GM12873 (cell line): ENCODE data around the gene IPPK.

Experiments
- CTCF ChIP-seq: IDR thresholded peaks from 2 replicates; pipeline ENCODE4 v1.5.1; 2012; ENCODE audit warnings: low read depth, mild to moderate bottlenecking, moderate library complexity, low read length, control low read depth; ENCODE audit not compliant: insufficient read depth; ENCODE audit errors: missing control alignments

IPPK gene

GRCh38 chr9:92709954-92710353 is 40.0 kb upstream of the IPPK start:
- no peak for TF ChIP-seq CTCF

- no peak for TF ChIP-seq CTCF
Observed at GRCh38 chr9:92709240-92709639, 39.3 kb upstream of the IPPK start.

DNA sequence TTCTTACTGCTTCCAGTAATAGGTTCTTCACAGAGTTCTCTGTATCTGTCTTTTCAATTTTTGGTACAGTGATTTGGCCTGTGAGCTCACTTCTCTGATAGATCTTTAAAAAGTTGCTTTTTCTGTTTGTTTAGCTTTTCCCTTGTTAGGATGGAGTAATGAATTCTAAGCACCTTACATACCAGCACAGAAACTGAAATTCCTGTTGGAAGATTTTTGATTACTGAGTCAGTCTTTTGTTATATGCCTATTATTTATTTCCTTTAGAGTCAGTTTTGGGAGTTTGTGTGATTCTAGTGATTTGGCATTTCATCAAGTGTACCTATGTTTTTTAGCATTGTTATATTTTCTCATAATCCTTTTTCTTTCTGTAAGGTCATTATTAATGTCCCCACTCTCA is 37.6 kb upstream of the IPPK start:
- no peak for TF ChIP-seq CTCF

- peak; percentile 85 for TF ChIP-seq CTCF
Observed at GRCh38 chr9:92706218-92706940, 36.4 kb upstream of the IPPK start.

GRCh38 chr9:92704528-92704927 is 34.6 kb upstream of the IPPK start:
- TF ChIP-seq CTCF, result no peak

DNA sequence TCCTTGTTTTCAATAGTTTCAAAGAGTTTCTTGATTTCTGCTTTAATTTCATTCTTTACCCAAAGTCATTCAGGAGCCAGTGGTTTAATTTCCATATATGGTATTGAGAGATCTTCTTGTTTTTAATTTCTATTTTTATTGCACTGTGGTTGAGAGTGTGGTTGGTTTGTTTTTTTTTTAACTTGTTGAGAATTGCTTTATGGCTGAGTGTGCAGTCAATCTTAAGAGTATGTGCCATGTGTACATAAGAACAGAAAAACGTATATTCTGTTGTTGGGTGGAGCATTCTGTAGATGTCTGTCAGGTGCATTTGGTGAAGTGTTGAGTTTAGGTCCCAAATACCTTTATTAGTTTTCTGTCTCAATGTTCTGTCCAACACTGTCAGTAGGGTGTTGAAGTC is 26.7 kb upstream of the IPPK start:
- no peak for TF ChIP-seq CTCF

GRCh38 chr9:92686954-92687353 is 17.0 kb upstream of the IPPK start:
- TF ChIP-seq CTCF, result peak; percentile 43

GRCh38 chr9:92685022-92685421 is 15.1 kb upstream of the IPPK start:
- TF ChIP-seq CTCF, result no peak
